Gastrocnemius medialis (tissue), 4 donors: ENCODE results near the gene MRPL10.

Experiments
- CTCF ChIP-seq, 5 experiments: fragments of 450-650 bp in 3 of 5; fragments of 200-600 bp in 2 of 5; sonication (generic) in 2 of 5; IDR thresholded peaks in 4 of 5; conservative IDR thresholded peaks in 1 of 5; 1 replicate in 4 of 5; 2 replicates in 1 of 5; pipeline ENCODE4 v1.5.1; 2016 to 2019; ENCODE audit warnings: antibody characterized with exemption in 5 of 5, mild to moderate bottlenecking in 3 of 5, moderate library complexity in 3 of 5
- POLR2A ChIP-seq, 2 donors: fragments of 450-650 bp; IDR thresholded peaks; one replicate each; pipeline ENCODE4 v1.6.1; 2017; ENCODE audit warnings: antibody characterized with exemption in 2 of 2, mild to moderate bottlenecking in 2 of 2, moderate library complexity in 2 of 2

DNA sequence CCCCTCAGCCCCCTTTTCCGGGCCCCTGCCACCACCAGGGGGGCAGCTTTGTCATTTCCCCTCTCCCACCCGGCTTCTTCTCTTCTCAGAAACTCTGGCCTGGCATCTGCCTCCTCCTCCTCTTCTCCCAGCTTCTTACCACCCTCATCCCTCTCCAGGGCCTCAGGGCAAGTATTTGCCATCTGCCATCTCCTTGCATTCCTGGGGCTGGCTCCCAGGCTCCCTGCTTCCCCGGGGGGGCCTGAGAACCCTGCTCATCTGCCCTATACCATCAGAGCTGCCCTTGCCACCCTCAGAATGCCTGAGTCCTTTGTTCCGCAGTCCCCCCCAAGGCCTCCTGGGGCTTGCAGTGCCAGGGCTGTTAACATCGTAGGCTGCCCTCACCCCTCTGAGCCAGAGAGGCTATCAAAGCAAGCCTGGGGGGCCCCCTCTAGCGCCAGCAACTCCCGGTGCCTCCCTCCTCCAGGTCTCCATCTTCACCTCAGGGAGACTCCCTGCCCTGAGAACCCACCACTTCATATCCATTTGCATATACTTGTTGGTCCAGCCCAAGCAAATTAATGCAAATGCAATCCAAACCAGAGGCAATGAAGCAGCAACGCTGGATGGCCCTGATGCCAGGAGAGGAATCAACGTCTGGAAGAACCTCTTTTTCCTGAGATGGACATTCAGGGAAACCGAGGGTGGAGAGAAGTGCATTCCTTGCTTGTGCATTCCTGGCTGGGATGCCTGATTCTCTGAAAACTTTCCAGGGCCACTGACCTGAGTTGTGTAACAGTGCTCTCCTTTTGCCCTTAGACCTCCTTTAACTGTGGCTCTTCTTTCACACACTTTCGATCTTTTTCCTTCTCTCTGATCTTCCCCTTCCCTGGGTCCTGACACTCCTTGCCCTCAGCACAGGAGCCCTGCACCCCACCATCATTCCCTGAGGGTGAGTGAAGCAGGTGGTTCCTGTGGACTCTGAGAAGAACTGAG is 44.0 kb upstream of the MRPL10 start:
- TF ChIP-seq CTCF (IDR thresholded peaks at IDR 0.05 in 4 of 5, conservative IDR thresholded peaks at IDR 0.05 in 1 of 5) (no peak), POLR2A (IDR thresholded peaks at IDR 0.05) (no peak)
